NCI-H345 treated with DMSO at 0.1 percent for 48 hours (cell line): Measurements from ENCODE around the gene ESRRG.

Experiments
- DNase-seq: peaks from one replicate; lab custom pipeline; 2025; ENCODE audit not compliant: unreplicated experiment; lab: John Stamatoyannopoulos, UW

ESRRG gene

DNA sequence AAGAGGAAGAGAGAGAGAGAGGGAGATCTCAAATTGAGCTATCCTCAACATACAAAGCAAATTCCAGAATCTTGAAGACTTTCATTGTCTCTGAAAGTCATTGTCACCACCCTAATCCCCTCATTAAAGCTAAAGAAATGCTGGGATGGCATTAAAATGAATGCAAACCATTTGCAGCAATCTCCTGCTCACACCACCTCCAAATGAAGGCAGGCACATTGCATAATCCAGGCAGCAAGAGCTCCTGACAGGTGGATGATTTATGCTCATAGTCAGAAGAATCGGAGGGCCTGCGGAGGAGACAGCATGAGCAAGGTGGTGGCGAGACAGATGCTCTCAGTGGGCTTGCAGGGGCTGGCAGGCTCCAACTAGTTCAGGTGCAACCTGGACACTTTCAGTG, 90.2 kb downstream of the ESRRG start:
- DNase-seq, result no peak

DNA sequence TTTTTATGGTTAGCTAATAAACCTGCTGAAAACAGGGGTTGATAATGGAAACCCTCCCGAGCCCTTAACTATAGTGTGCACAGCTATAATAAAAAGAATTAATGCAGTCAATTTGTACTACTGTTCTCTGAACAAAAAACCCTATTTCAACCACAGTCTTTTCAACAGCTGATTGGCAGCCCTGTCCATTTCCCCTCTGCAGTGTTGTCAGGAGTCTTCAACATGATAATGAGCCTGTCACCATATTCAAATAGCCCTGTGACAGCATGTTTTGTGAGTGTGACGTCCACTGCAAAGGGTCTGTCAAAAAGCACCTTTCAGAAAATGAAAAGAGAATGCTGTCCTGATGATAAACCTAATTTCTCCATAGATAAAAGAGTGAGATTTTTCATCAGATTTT, 92.7 kb downstream of the ESRRG start:
- no peak for DNase-seq

DNA sequence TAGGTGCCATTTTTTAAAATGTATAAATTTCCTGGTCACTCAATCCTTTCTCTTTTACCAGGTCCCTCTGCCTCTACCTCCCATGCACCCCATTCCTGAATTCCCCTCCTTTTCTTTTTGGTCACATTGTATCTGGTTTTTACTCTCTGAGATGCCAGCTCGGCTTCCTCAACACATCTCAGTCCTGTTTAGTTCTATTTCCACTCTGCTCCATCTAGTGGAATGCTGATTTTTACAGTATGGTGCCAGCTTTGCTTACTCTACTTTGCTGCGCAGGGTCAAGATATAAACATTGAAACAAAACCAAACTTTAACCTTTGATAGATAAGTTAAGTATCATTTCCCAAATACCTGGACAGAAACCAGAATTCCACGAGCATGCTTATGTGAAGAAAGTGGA, 96.0 kb downstream of the ESRRG start:
- no peak for DNase-seq

DNA sequence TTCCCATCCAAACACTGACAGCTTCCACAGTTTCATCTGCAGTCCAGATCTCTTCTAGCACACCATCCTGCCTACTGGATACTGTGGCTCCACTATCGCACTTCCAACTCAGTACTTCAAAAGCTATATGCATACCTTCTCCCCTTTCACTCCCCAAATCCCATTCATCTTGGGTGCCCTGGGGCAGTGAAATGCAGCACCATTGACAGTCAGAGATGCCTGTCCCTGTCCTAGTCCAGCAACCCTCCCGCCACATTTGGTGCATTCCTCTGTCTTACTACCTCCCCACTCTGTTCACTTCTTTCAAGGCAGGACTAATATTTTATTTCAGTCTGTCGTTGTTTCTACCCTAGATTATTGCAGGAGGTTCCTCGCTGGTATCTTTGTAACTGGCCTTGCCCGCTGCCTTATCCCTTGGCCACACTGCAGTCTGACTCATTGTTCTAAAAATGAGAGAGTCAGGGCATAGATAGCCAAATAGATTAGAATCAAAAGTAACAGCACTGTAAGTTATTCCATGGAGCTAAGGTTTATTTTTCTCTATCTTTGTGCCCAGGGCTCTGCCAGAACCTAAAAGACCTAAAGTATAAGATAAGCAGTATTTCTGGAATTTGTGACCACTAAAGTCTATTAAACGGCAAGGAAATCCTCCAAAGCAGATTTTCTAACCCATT, 96.7 kb downstream of the ESRRG start:
- no peak for DNase-seq

DNA sequence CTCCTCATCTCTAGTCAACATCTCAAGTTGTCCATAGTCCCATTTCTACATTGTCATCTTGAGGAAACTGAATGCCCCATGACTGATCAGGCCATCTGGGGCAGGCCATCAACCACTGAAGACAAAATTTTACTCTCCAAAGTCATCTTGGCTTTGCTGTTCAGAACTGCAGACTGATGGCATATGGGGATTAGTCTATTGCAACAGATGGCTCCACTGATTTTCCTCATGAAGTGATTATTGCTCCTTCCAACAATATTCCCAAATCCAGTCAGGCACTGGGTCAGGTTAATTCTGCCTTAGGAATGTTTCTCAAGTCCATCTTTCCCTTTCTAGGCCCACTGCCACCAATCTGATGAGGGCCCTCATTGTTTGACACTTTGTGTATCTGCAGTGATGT, 101.7 kb downstream of the ESRRG start:
- no peak for DNase-seq

DNA sequence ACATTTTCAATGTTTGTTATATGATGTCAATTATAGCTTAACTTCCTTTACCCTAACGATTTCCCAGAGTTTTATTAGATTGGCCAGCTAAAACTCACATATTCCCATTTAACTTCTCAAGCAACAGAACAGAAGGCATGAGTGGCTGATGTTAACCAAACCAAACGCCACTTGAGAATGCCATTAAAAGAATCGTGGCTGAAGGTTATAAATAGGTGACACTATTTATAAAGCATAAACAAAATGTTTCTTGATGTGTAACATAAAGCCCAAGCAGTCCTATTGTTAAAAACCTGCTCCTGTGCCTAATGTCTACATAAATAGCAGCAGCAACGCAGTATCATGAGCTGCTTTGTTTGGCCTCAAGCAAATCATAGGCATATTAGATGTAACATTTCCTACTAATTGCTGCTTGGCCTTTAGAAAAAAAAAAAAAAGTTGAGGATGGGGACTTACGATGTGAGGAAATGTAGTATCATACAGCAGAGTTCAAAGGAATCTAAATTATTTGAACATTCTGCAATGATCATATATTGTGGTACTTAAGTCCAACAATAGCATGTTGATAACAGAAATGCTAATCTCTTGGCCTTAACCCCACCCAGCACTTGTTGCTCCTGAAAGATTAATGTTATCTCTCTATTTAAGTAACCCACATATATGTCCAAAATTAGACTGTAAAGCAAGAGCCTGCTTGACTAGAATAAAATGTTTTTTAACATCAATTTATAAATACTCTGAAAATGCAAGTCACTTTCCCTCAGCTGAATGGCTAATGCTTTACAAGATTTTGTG, 106.0 kb downstream of the ESRRG start:
- no peak for DNase-seq

DNA sequence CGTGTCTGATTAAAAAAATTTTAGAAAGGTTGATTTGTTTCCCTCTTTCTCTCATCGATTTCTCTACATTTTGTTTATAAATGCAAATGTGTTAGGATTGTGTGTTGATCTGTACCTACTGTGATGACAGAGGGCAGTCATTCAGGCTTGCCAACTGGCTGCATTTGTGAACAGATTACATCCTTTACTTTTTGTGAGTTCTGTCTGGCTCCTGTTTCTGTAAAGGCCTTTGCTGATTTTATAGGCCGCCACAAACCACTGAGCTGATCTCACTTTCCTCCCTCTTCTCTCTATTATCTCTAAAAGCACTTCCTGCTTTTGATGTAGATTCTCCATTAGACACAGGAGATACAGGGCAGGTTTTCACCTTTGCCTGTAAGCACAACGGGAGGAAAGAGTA, 106.8 kb downstream of the ESRRG start:
- DNase-seq, result no peak

DNA sequence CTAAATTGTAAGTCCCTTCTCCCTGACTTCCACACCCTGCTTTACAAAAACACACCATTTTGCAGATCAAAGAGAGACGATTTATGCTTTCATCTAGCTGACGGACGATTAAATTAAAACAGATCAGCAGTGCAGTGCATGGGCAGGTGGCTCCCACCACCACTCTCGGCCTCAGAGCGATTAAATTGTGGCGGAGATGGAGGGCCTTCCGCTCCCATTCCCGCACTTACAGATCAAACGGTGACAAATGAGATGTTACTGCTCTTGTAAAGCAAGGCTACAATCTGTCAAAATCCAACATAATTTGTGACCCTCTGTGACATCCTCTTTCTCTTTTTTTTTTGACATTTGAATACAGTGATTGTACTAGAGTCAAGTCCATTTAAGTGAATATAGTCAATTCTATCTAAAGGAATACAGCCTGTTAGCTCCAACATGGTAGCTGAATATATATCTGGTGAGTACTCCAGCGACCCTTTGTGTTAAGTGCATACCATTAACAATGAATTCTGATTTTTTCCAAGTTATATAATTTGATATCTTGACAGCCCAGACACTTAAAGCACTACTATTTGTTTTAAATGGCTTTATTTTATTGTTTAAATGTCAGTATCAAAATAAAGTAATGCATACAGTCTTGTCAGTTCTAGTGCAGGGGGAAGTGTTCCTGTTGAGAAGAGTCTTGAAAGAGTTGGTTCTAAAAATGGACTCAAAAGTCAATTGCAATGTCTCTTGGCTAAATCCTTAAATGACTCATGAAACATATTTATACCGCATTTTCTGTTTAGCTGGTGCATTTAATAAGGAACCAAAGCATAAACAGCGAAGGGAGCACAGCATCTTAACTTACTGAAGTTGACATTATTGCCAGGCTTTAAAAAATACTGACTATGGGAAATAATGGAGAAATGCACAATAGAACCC, 109.0 kb downstream of the ESRRG start:
- DNase-seq, result no peak

DNA sequence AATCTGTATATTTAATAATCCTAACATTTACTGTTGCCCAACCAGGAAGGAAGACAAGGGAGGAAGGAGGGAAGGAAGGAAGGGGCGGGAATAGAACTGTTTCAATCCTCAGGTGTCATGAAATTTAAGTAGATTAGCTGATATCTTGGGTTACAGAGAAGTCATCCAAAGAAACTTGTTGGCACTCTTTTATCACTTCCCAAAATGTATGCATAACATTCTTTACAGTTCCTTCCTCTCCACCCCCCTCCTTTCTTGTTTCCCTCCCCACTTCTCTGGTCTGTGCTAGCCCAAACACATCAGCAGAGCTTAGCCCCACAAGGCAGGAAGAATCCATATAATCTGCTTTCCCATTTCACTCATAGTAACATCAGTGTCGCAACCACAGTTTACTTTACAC, 110.9 kb downstream of the ESRRG start:
- DNase-seq, result no peak

DNA sequence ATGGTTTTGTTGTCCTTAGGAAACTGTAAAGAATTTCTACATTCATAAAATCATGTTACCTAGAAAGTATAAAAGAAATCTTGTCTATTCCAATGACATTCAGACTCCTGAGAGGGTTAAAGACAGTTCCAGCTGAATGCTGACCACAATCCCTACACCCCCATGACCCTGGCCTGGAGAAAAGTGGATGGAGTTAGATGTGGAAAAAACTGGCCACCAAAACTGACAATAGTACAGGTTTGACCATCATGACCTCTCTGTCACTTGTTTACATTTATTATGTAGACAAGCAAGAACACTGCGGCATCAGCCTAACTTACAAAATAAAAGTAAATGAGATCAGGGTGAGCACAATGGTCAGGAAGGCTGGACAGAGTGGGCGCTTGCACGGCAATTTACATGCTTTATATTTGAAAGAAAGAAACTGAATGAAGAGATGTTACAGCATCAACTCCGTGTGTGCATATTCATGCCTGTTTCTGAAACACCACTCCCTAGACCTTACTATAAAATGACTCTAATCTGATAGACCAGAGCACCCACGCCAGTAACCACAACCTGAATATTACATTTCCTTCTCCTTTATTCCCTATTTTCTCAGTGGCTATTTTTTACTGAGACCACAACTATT, 116.0 kb downstream of the ESRRG start:
- no peak for DNase-seq

DNA sequence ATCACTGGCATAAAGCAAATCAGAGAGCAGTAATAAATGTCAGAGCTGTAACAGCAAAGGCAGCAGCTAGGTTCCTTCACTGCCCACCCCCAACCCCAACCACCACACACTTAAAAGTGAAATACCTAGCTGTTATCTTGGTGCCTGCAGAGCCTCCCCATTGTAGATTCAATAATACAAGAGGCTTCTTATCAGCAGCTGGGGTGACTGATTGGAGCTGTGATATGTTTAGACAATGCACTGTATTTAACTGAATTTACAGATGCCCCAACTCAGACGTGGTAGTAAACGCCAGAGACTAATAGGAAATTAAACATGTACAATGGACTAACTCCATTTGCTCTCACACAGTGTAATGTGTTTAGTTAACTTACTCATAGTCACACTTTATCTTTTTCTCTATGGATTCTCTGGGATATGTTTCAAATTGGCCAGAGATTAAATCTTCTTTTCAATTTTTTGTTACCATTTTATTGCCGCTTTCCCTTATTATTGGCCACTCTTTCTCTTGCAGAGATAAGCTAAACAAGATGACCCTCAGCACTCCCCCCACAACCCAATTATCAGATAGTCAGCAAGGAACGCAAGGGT, 117.1 kb downstream of the ESRRG start:
- no peak for DNase-seq

DNA sequence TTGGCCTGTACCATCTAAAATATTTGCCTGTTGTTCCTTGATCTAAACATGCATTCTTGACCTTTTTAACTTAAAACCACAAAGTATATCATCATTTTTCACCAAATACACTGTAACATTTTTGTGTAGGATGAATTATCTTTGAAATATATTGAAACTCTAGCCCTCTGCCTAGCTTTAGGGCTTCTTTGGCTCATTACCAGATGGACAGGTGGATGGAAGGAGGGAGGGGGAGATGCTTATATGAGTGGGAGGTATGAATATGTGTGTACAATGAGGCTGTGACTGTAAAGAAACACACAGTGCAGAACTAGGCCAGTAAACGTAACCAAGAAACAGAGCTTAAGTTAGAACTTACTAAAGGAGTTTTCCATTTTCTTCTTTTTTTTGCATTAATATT, 118.5 kb downstream of the ESRRG start:
- DNase-seq, result no peak

DNA sequence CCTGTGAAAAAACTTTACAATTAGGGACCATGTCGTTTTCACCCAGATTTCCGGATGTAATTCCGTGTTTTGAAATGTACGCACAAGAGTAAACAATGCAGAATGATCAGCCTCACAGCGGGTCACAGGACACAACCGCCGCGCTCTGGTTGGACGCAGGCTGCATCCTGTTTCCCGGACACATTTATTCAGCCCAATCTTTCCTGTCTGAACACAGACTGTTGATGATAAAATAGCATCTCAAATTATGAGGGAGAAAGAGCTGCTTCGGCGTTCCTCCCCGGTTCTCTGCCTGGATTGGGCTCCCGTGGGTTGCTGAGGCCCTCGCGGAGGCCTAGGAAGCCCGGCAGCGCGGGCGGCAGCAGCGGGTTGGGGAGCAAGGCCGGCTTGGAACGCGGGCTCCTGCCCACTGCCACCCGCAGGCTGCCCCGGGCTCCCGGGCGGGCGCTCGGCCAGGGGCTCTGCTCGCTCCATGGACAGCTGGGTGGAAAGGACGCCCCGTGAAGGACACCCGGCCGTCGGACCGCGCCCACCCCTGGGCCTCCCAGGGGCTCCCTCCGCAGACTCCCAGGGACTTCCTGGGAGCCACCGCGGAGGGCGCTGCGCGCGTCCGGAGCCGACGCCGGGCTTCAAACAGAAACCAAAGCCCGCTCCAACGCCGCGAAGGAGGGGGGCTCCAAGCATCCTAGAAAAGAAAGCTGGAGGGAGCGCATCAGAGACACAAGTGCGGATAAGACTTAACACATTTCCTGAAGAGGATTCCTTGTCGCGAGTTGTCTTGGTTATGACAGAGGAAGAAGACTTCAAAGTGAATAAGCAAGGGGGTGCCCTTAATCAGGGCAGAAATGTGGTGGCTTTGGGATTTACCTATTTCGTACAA, 122.3 kb downstream of the ESRRG start:
- DNase-seq, result peak; percentile 60

DNA sequence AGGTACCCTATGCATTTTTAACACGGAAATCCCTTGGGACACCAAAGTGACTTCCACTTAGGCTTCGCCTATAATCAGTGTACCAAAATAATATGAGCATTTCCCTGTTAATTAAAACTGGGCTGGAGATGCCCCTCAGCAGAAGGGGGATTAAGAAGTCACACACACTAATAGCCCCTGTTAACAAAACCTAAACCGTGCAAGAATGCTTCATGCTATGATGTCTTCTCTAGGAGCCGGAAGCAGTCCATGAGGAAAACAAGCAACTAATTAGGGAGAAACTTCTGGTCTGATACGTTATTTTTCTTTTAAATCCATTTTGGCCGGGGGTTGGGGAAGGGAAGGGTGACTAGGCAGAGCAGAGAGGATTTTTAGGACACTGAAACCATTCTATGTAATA, 123.4 kb downstream of the ESRRG start:
- no peak for DNase-seq

DNA sequence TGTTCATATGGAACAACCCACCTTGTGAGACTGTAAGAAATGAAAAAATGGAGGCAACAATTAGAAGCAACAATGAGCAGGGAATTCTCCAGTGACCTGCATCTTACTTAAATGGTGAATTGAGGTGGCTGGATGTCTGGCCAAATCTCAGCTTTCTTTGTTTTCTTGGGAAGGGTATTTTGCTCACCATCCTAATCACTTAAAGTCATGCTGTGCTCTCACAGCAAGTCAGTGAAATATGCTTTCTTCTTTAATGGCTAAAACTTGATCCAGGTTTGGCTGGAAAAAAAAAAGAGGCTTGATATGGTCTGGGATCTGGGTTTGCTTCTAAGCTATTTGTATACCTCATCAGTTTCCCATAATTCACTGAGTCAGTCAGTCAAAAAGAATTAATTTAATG, 124.8 kb downstream of the ESRRG start:
- no peak for DNase-seq

DNA sequence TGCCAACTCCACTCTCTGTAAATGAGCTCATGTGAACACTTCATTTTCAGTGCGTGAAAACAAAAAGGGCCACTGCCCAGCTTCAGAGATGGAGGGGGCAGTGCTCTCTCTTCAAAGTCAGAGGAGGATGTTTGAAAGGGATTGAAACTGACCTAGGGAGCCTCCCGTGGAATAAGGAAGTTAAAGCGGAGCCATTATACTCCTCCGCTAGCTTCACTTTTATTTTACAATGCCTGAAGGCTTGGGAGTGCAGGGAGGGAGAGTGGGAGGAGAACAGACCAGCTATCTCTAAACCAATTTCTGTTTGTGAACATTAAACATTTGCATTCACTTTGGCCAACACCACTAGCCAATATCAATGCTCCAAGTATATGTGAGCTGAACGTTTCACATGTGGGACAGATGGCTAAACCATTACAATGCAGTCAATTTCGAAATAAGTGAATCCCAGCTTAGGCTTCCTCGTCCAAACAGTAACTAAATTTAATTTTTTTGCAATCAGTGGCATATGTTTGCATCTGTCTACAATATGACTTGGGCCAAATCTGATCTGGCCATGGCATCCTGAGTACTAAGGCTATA, 126.9 kb downstream of the ESRRG start:
- no peak for DNase-seq

DNA sequence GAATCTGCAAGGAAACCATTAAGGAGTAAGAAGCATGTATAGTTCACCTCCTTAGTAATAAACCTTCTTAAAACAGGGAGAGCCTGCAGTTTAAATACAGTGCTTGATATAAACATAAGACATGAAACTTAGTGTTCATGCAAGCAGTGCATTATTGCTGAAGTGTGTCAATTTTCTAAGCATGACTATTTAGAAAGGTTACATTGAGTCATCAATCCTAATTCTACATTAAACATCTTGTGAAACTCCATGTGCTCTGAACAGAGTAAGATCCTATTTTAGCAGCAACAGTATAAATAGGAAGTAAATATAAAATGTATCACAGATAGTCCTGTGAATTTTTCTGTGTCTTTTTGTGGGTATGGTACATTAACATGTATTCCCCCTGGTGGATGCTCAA, 135.5 kb downstream of the ESRRG start:
- DNase-seq, result no peak

DNA sequence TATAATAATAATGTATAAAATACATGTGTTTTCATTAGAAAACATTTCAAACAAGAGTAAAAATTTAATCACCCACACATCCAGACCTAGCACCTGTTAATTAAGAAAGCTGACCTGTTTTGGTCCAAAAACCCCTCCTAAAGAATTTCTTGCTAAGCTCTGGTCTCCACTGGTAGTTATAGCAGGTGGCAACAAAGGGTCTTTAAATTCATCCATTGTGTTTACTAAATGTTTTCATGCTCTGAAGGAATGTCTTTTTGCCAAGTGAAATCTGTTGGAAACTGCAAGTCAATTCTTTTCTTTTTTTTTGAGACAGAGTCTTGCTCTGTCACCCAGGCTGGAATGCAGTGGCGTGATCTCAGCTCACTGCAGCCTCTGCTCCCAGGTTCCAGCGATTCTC, 141.1 kb downstream of the ESRRG start:
- no peak for DNase-seq

DNA sequence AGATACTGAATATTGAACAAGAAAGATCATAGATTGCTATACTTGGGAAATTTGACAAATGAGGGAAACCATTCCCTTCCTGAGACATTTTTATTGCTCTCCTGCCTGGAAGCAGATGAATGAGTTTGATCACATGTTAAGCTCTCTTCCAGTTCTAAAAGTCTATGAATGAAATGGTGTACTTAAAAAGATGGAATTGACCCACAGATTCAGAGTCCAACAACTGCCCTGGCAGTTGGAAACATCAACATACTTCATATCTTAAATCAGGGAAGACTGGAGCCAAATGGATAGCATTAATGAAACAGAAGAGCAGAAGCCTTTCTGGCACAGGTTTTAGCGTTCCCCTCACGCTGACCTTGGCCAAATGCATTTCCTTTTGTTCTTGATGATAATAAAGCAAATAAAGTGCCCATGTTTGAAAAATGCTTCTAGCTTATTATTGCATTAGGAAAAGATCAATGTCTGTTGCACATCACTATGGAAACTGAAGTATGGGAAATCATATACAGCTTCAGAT, 142.6 kb downstream of the ESRRG start:
- DNase-seq, result no peak
